ENCODE data around the gene CDH26. TPM values are rescaled to one million over a fixed set of nuclear protein-coding genes. Genes with fewer than 3 reads are reported as not detected.
A peak's percentile ranks its signal among the peaks of the same experiment; 100 is the strongest.

The CDH26 gene
- total RNA-seq, 4 donors from 2014 or later, result 0.27 to 0.41 (median 0.29) TPM; not detected in 1

- ATAC-seq, result no peak
- in situ Hi-C loops (cut with MboI; ENCODE audit: low sequenced_read_pairs in 4 of 4) (no loop called here), intact Hi-C loops (cut with DNase I; ENCODE audit: low total_unique reads) (no loop called here)
- Histone ChIP-seq H3K4me3 (no peak overlapping the region), H3K9me3 (no peaks in the 10 kb centered on the region), H3K27me3 (no peaks in the 10 kb centered on the region), H3K36me3 (no peaks in the 10 kb centered on the region), H3K27ac (peak overlapping the region in 3 of 4 donors; percentile 32 to 47 (median 33)), H3K4me1 (peaks cover 9 to 22% of the 10 kb centered on the region in 2 donors)
- DNase-seq, result no peak
- no peak for TF ChIP-seq CTCF (IDR thresholded peaks at IDR 0.05 in 4 of 5, conservative IDR thresholded peaks at IDR 0.05 in 1 of 5)
- no peak for TF ChIP-seq POLR2A (IDR thresholded peaks at IDR 0.05)
These were observed 88.2 kb downstream of the CDH26 start for GRCh38 chr20:60046436-60046835.

GRCh38 chr20:60046860-60047259 lies 88.6 kb downstream of the CDH26 start:
- H3K4me1 ChIP-seq, result peaks cover 9 to 22% of the 10 kb centered on the region in 2 donors
- H3K27me3 ChIP-seq, result no peaks in the 10 kb centered on the region
- in situ Hi-C loops (cut with MboI; ENCODE audit: low sequenced_read_pairs in 4 of 4), result no loop called here
- H3K9me3 ChIP-seq, result no peaks in the 10 kb centered on the region
- H3K27ac ChIP-seq, result peak overlapping the region in 1 of 4 donors; percentile 33
- DNase-seq, result no peak
- no peaks in the 10 kb centered on the region for H3K36me3 ChIP-seq
- no peak for ATAC-seq
- TF ChIP-seq CTCF (IDR thresholded peaks at IDR 0.05 in 4 of 5, conservative IDR thresholded peaks at IDR 0.05 in 1 of 5) (no peak), POLR2A (IDR thresholded peaks at IDR 0.05) (no peak)
- no peak overlapping the region for H3K4me3 ChIP-seq
- intact Hi-C loops (cut with DNase I; ENCODE audit: low total_unique reads), result no loop called here

GRCh38 chr20:60048634-60049521 lies 90.7 kb downstream of the CDH26 start:
- Histone ChIP-seq H3K9me3 (no peaks in the 10 kb centered on the region), H3K4me1 (peaks cover 17 to 28% of the 10 kb centered on the region in 2 donors), H3K27ac (no peak overlapping the region), H3K4me3 (no peak overlapping the region), H3K27me3 (no peaks in the 10 kb centered on the region), H3K36me3 (no peaks in the 10 kb centered on the region)
- in situ Hi-C loops (cut with MboI; ENCODE audit: low sequenced_read_pairs in 4 of 4), result no loop called here
- no peak for DNase-seq
- intact Hi-C loops (cut with DNase I; ENCODE audit: low total_unique reads), result no loop called here
- no peak for TF ChIP-seq CTCF (IDR thresholded peaks at IDR 0.05 in 4 of 5, conservative IDR thresholded peaks at IDR 0.05 in 1 of 5)
- TF ChIP-seq POLR2A (IDR thresholded peaks at IDR 0.05), result no peak
- ATAC-seq, result no peak

- TF ChIP-seq POLR2A (IDR thresholded peaks at IDR 0.05), result no peak
- TF ChIP-seq CTCF (IDR thresholded peaks at IDR 0.05 in 4 of 5, conservative IDR thresholded peaks at IDR 0.05 in 1 of 5), result no peak
- no peak overlapping the region for H3K27ac ChIP-seq
These were observed 91.4 kb downstream of the CDH26 start for GRCh38 chr20:60049601-60050000.

More at GRCh38 chr20:60049601-60050000, 91.4 kb downstream of the CDH26 start:
- Histone ChIP-seq H3K4me3 (no peak overlapping the region), H3K4me1 (peaks cover 17 to 28% of the 10 kb centered on the region in 2 donors), H3K36me3 (no peaks in the 10 kb centered on the region), H3K27me3 (no peaks in the 10 kb centered on the region), H3K9me3 (no peaks in the 10 kb centered on the region)
- DNase-seq (no peak), ATAC-seq (no peak)
- in situ Hi-C loops (cut with MboI; ENCODE audit: low sequenced_read_pairs in 4 of 4) (no loop called here), intact Hi-C loops (cut with DNase I; ENCODE audit: low total_unique reads) (no loop called here)
